Measurements from ENCODE around the gene ZNF182.

DNA sequence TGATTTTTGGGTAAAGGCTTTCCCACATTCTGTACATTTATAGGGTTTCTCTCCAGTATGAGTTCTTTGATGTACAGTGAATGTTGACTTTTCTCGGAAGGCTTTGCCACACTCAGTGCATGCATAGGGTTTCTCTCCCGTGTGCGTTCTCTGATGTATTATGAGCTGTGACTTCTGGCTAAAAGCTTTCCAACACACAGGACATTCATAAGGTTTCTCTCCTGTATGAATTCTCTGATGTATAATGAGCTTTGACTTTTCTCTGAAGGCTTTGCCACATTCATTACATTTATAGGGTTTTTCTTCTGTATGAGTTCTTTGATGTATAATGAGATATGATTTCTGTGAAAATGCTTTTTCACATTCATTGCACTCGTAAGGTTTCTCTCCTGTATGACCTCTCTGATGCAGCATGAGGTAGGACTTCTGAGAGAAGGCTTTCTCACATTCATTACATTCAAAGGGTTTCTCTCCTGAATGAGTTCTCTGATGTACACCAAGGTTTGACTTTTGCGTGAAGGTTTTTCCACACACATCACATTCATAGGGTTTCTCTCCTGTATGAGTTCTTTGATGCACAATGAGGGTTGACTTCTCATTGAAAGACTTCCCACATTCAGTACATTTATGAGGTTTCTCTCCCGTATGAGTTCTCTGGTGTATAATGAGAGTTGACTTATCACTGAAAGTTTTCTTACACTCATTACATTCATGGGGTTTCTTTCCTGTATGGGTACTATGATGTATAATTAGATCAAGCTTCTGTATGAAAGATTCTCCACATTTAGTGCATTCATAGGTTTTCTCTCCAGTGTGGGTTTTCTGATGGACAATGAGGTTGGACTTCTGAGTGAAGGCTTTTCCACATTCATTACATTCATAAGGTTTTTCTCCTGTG lies 27.3 kb downstream of the ZNF182 start:
- no peak for TF ChIP-seq CTCF (IDR thresholded peaks at IDR 0.05)
- TF ChIP-seq POLR2A (IDR thresholded peaks at IDR 0.05), result no peak

Data from esophagus squamous epithelium (tissue), 4 donors.